HCT116 (cell line): ENCODE measurements around the gene LTBP1. TPM values are rescaled to one million over a fixed set of nuclear protein-coding genes. Genes with fewer than 3 reads are reported as not detected.

Experiments
- ATAC-seq: fragments of 200-7000 bp; cut with Tn5 transposase; 2 replicates; pipeline ENCODE4 v1.9.1; 2020; ENCODE audit warnings: mild to moderate bottlenecking, moderate library complexity
- BruUV-seq: library from RNA; stranded (reverse); fragments of 400-500 nt; replicated peaks from 2 replicates; lab custom pipeline; 2021; lab: Mats Ljungman, UMichigan
- CTCF ChIA-PET: fragments of 300-600 bp; sonication (Branson Sonifier 250); formaldehyde crosslinking; loops from one replicate; lab custom pipeline; 2021; ENCODE audit warnings: antibody characterized with exemption; lab: Charles Lee
- POLR2A ChIA-PET: fragments of 300-600, 350-600 bp; sonication (Branson Sonifier 250); formaldehyde crosslinking; loops from one replicate; lab custom pipeline; 2021; ENCODE audit warnings: antibody characterized with exemption; lab: Charles Lee
- RAD21 ChIA-PET, 2 experiments: fragments of 300-600 bp; sonication (Branson Sonifier 250); formaldehyde crosslinking; loops; one replicate each; lab custom pipeline; 2023; ENCODE audit warnings: low total read pairs in 2 of 2; ENCODE audit not compliant: uncharacterized antibody in 2 of 2, unreplicated experiment in 2 of 2, low non-redundant PET in 1 of 2; lab: Charles Lee
- DNase-seq: peaks from one replicate; pipeline ENCODE4 v3.0.0-alpha.2; 2010; ENCODE audit warnings: low read depth, low spot score
- H2AFZ ChIP-seq: fragments of 200-600 bp; shearing (Covaris generic), sonication (generic); 2 replicates; pipeline ENCODE4 v1.6.1; 2017; ENCODE audit warnings: low read depth, mixed run types, mixed read lengths, antibody characterized with exemption, low read length; ENCODE audit not compliant: poor library complexity, severe bottlenecking
- H3K27ac ChIP-seq: 2 replicates; pipeline ENCODE4 v1.5.1; 2012; ENCODE audit warnings: low read depth, low read length
- H3K27me3 ChIP-seq: fragments of 200-600 bp; sonication (generic); 2 replicates; pipeline ENCODE4 v1.6.1; 2016; ENCODE audit warnings: mixed run types, low read length, mixed read lengths; ENCODE audit not compliant: insufficient read depth
- H3K36me3 ChIP-seq, 2 experiments: fragments of 200-500 bp in 1 of 2; fragments of 200-600 bp in 1 of 2; sonication (Bioruptor generic) in 1 of 2; sonication (generic) in 1 of 2; 2 replicates each; pipeline versions ENCODE4 v1.5.1 to v1.6.1; 2014 to 2016; ENCODE audit warnings: low read length in 2 of 2, inconsistent platforms in 1 of 2, mixed read lengths in 1 of 2, mixed run types in 1 of 2; ENCODE audit not compliant: insufficient read depth in 2 of 2, control insufficient read depth in 1 of 2
- H3K4me1 ChIP-seq, 2 experiments: fragments of 200-600 bp in 1 of 2; sonication (generic) in 1 of 2; 2 replicates each; pipeline versions ENCODE4 v1.5.1 to v1.6.1; 2012 to 2017; ENCODE audit warnings: low read length in 2 of 2, inconsistent platforms in 1 of 2, mild to moderate bottlenecking in 1 of 2, mixed read lengths in 1 of 2, mixed run types in 1 of 2, moderate library complexity in 1 of 2; ENCODE audit not compliant: insufficient read depth in 2 of 2, control insufficient read depth in 1 of 2
- H3K4me2 ChIP-seq: fragments of 200-600 bp; sonication (generic); 2 replicates; pipeline ENCODE4 v1.6.1; 2017; ENCODE audit warnings: mixed run types, low read length, mixed read lengths
- H3K4me3 ChIP-seq, 2 experiments: fragments of 200-600 bp in 1 of 2; sonication (generic) in 1 of 2; replicated peaks in 1 of 2; 2 replicates each; pipeline ENCODE4 v1.5.1; 2011 to 2016; ENCODE audit warnings: low read length in 2 of 2, control low read depth in 1 of 2, low read depth in 1 of 2, mild to moderate bottlenecking in 1 of 2, mixed read lengths in 1 of 2, mixed run types in 1 of 2
- H3K79me2 ChIP-seq: fragments of 200-600 bp; sonication (generic); 2 replicates; pipeline ENCODE4 v1.6.1; 2017; ENCODE audit warnings: mild to moderate bottlenecking, mixed run types, low read length, moderate library complexity, mixed read lengths; ENCODE audit not compliant: insufficient read depth
- H3K9ac ChIP-seq: fragments of 200-600 bp; sonication (generic); 2 replicates; pipeline ENCODE4 v1.6.1; 2016; ENCODE audit warnings: low read length, mixed read lengths
- H3K9me2 ChIP-seq: fragments of 200-600 bp; sonication (generic), shearing (Covaris generic); 2 replicates; pipeline ENCODE4 v1.6.1; 2017; ENCODE audit warnings: mixed run types, mild to moderate bottlenecking, moderate library complexity; ENCODE audit not compliant: insufficient read depth
- H3K9me3 ChIP-seq, 2 experiments: fragments of 200-500 bp in 1 of 2; fragments of 200-600 bp in 1 of 2; sonication (Bioruptor generic) in 1 of 2; sonication (generic) in 1 of 2; 2 replicates each; pipeline ENCODE4 v1.6.1; 2014 to 2017; ENCODE audit warnings: low read length in 2 of 2, mixed read lengths in 2 of 2, inconsistent platforms in 1 of 2, low read depth in 1 of 2, mild to moderate bottlenecking in 1 of 2, mixed run types in 1 of 2, moderate library complexity in 1 of 2; ENCODE audit not compliant: control insufficient read depth in 1 of 2, insufficient read depth in 1 of 2
- H4K20me1 ChIP-seq: fragments of 200-600 bp; sonication (generic), shearing (Covaris generic); 2 replicates; pipeline ENCODE4 v1.6.1; 2017; ENCODE audit warnings: mixed run types, mild to moderate bottlenecking, moderate library complexity; ENCODE audit not compliant: insufficient read depth
- CTCF ChIP-seq, 3 experiments: fragments of 200-600 bp in 1 of 3; sonication (generic) in 1 of 3; IDR thresholded peaks in 2 of 3; conservative IDR thresholded peaks in 1 of 3; 2 replicates each; pipeline ENCODE4 v1.5.1; 2012 to 2017; ENCODE audit warnings: low read depth in 2 of 3, low read length in 2 of 3, antibody characterized with exemption in 1 of 3, borderline replicate concordance in 1 of 3, control low read depth in 1 of 3, mild to moderate bottlenecking in 1 of 3, mixed read lengths in 1 of 3, mixed run types in 1 of 3, moderate library complexity in 1 of 3; ENCODE audit not compliant: insufficient read depth in 1 of 3
- ELF1 ChIP-seq: IDR thresholded peaks from 2 replicates; pipeline ENCODE4 v1.6.1; 2012; ENCODE audit warnings: low read depth, borderline replicate concordance
- POLR2AphosphoS5 ChIP-seq: IDR thresholded peaks from 2 replicates; pipeline ENCODE4 v1.6.1; 2011; ENCODE audit warnings: mild to moderate bottlenecking, low read depth, low read length, moderate library complexity
- REST ChIP-seq: IDR thresholded peaks from 2 replicates; pipeline ENCODE4 v1.6.1; 2012; ENCODE audit warnings: low read depth
- TCF7L2 ChIP-seq: IDR thresholded peaks from 2 replicates; pipeline ENCODE4 v1.7.0; 2011; ENCODE audit warnings: borderline replicate concordance, inconsistent platforms; ENCODE audit not compliant: insufficient read depth, insufficient read length; ENCODE audit errors: extremely low read depth
- intact Hi-C: fragments of 100-400 bp; cut with micrococcal nuclease; formaldehyde crosslinking; loops from 2 replicates; pipeline ENCODE4 v1.10.0; 2022
- total RNA-seq: library from RNA; stranded (reverse); gene quantifications from one replicate; pipeline ENCODE4 v1.2.1, GENCODE V29; 2021; ENCODE audit not compliant: unreplicated experiment
- TF ChIP-seq, protein P1 (sequence below): IDR thresholded peaks from 2 replicates; pipeline ENCODE4 v1.6.1; 2012

LTBP1 gene
- total RNA-seq, 1 experiment from 2014 or later: 5.1 TPM

DNA sequence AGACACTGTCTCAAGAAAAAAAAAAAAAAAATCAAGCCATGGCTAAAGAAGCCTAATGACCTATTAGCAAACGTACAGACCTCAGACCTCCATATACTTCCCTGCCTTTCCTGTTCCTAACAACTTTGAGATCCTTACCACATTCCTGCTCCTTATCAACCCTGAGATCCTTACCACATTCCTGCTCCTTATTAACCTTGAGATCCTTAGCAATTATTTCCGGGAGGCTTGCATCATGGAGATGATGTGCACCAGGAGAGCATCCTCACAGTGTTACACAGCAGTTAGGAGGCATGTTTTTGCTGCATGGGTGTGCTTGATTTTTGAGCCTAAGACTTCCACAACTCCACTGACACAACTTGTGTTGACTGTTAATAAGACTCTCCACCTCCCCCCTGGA is 475.1 kb downstream of the LTBP1 start:
- no TSS peak for BruUV-seq
- no peak overlapping the region for H3K4me3 ChIP-seq
- intact Hi-C loops: no loop called here
- H3K9me2 ChIP-seq: no peaks in the 10 kb centered on the region
- DNase-seq (no peak), ATAC-seq (no peak)
- H3K4me1 ChIP-seq: peaks cover 0 to 14% of the 10 kb centered on the region in 2 experiments; a peak in 1 of 4 replicates
- ChIA-PET POLR2A (no interaction called here), RAD21 (no interaction called here), CTCF (no interaction called here)
- no peaks in the 10 kb centered on the region for H3K79me2 ChIP-seq
- no peak for TF ChIP-seq REST
- TF ChIP-seq, protein P1, sequence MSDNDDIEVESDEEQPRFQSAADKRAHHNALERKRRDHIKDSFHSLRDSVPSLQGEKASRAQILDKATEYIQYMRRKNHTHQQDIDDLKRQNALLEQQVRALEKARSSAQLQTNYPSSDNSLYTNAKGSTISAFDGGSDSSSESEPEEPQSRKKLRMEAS: no peak
- TF ChIP-seq TCF7L2: no peak
- no peak for TF ChIP-seq CTCF (IDR thresholded peaks at IDR 0.05 in 2 of 3, conservative IDR thresholded peaks at IDR 0.05 in 1 of 3; ENCODE audit: borderline replicate concordance in 1 of 3, insufficient read depth in 1 of 3, low read depth in 2 of 3, low read length in 2 of 3)
- TF ChIP-seq POLR2AphosphoS5: no peak
- no peak for TF ChIP-seq ELF1
- H2AFZ ChIP-seq: no peak overlapping the region
- no peaks in the 10 kb centered on the region for H4K20me1 ChIP-seq
- H3K4me2 ChIP-seq: no peak overlapping the region
- no peak overlapping the region for H3K27ac ChIP-seq
- no peaks in the 10 kb centered on the region for H3K9me3 ChIP-seq
- no peak overlapping the region for H3K9ac ChIP-seq
- no peaks in the 10 kb centered on the region for H3K36me3 ChIP-seq
- H3K27me3 ChIP-seq: no peaks in the 10 kb centered on the region
